Liver (tissue), 9 donors: ENCODE measurements around the gene SEMA5A. TPM values are rescaled to one million over a fixed set of nuclear protein-coding genes. Genes with fewer than 3 reads are reported as not detected.

Experiments used
- DNase-seq: peaks from one replicate; pipeline ENCODE4 v3.0.0-alpha.2; 2017; ENCODE audit warnings: low spot score
- H3K27ac ChIP-seq, 2 donors: one replicate each; pipeline ENCODE4 v1.7.0; 2013; ENCODE audit warnings: inconsistent platforms in 2 of 2, low read length in 2 of 2, control low read depth in 1 of 2, low read depth in 1 of 2, mild to moderate bottlenecking in 1 of 2
- H3K27me3 ChIP-seq, 4 donors: one replicate each; pipeline versions ENCODE4 v1.6.1 to v1.7.0; 2013; ENCODE audit warnings: low read length in 3 of 4, inconsistent platforms in 1 of 4, mild to moderate bottlenecking in 1 of 4, moderate library complexity in 1 of 4; ENCODE audit not compliant: control insufficient read depth in 4 of 4, insufficient read depth in 4 of 4
- H3K36me3 ChIP-seq, 4 donors: one replicate each; pipeline versions ENCODE4 v1.6.1 to v1.7.0; 2013; ENCODE audit warnings: low read length in 3 of 4, mild to moderate bottlenecking in 3 of 4, low read depth in 1 of 4, moderate library complexity in 1 of 4; ENCODE audit not compliant: control insufficient read depth in 4 of 4, insufficient read depth in 3 of 4
- H3K4me1 ChIP-seq, 4 donors: one replicate each; pipeline versions ENCODE4 v1.6.1 to v1.7.0; 2013; ENCODE audit warnings: low read length in 3 of 4, mild to moderate bottlenecking in 3 of 4, moderate library complexity in 1 of 4; ENCODE audit not compliant: control insufficient read depth in 4 of 4, insufficient read depth in 4 of 4
- H3K4me3 ChIP-seq, 3 donors: one replicate each; pipeline versions ENCODE4 v1.6.1 to v1.7.0; 2013; ENCODE audit warnings: low read length in 3 of 3, control low read depth in 1 of 3, low read depth in 1 of 3, mild to moderate bottlenecking in 1 of 3
- H3K9ac ChIP-seq, 2 donors: one replicate each; pipeline ENCODE4 v1.7.0; 2013; ENCODE audit warnings: low read length in 2 of 2, mild to moderate bottlenecking in 2 of 2, moderate library complexity in 2 of 2, control low read depth in 1 of 2, low read depth in 1 of 2
- H3K9me3 ChIP-seq, 4 donors: one replicate each; pipeline versions ENCODE4 v1.6.1 to v1.7.0; 2013; ENCODE audit warnings: low read length in 3 of 4; ENCODE audit not compliant: control insufficient read depth in 4 of 4
- EGR1 ChIP-seq, 2 donors: IDR thresholded peaks; 2 replicates each; pipeline ENCODE4 v1.6.1; 2016 to 2018; ENCODE audit warnings: antibody characterized with exemption in 2 of 2, low read depth in 2 of 2
- FOXA1 ChIP-seq: IDR thresholded peaks from 2 replicates; pipeline ENCODE4 v1.6.1; 2016; ENCODE audit warnings: antibody characterized with exemption
- FOXA2 ChIP-seq: IDR thresholded peaks from 2 replicates; pipeline ENCODE4 v1.6.1; 2016; ENCODE audit warnings: antibody characterized with exemption
- GABPA ChIP-seq, 2 donors: IDR thresholded peaks in 1 of 2; conservative IDR thresholded peaks in 1 of 2; 2 replicates each; pipeline ENCODE4 v1.6.1; 2016; ENCODE audit warnings: antibody characterized with exemption in 2 of 2, mild to moderate bottlenecking in 1 of 2, moderate library complexity in 1 of 2
- HNF4A ChIP-seq, 2 donors: conservative IDR thresholded peaks; 2 replicates each; pipeline ENCODE4 v1.6.1; 2016; ENCODE audit warnings: antibody characterized with exemption in 2 of 2, mild to moderate bottlenecking in 2 of 2
- HNF4G ChIP-seq: IDR thresholded peaks from 2 replicates; pipeline ENCODE4 v1.6.1; 2016; ENCODE audit warnings: antibody characterized with exemption
- JUND ChIP-seq, 2 donors: IDR thresholded peaks; 2 replicates each; pipeline ENCODE4 v1.6.1; 2016; ENCODE audit warnings: antibody characterized with exemption in 2 of 2
- NR2F2 ChIP-seq: IDR thresholded peaks from 2 replicates; pipeline ENCODE4 v1.6.1; 2016; ENCODE audit warnings: antibody characterized with exemption
- RAD21 ChIP-seq, 2 donors: IDR thresholded peaks; 2 replicates each; pipeline ENCODE4 v1.6.1; 2016; ENCODE audit warnings: antibody characterized with exemption in 2 of 2, mild to moderate bottlenecking in 2 of 2
- RXRA ChIP-seq, 2 donors: IDR thresholded peaks; 2 replicates each; pipeline ENCODE4 v1.6.1; 2017 to 2018; ENCODE audit warnings: antibody characterized with exemption in 2 of 2, mild to moderate bottlenecking in 1 of 2
- SP1 ChIP-seq: IDR thresholded peaks from 2 replicates; pipeline ENCODE4 v1.6.1; 2018; ENCODE audit warnings: antibody characterized with exemption, mild to moderate bottlenecking
- TAF1 ChIP-seq: conservative IDR thresholded peaks from 2 replicates; pipeline ENCODE4 v1.6.1; 2016; ENCODE audit warnings: antibody characterized with exemption, mild to moderate bottlenecking
- YY1 ChIP-seq: IDR thresholded peaks from 2 replicates; pipeline ENCODE4 v1.6.1; 2016; ENCODE audit warnings: antibody characterized with exemption, mild to moderate bottlenecking
- polyA plus RNA-seq, 2 donors: library from polyadenylated mRNA; stranded (reverse) in 1 of 2; unstranded in 1 of 2; fragments of 200-250 nt in 1 of 2; fragments of >200 nt in 1 of 2; fragmentation: Nextera tagmentation in 1 of 2; extraction: Ambion mirVana in 1 of 2; gene quantifications; one replicate each; pipeline versions ENCODE4 v1.2.1 to v1.2.3, GENCODE V29; 2013 to 2015
- total RNA-seq, 2 donors: library from RNA; depleted of rRNA; stranded (reverse); fragments of >200 nt; gene quantifications; one replicate each; pipeline ENCODE4 v1.2.3, GENCODE V29; 2014
- TF ChIP-seq, protein P1 (sequence below): IDR thresholded peaks from 2 replicates; pipeline ENCODE4 v1.6.1; 2016; ENCODE audit warnings: antibody characterized with exemption, mild to moderate bottlenecking
- TF ChIP-seq, protein P2 (sequence below): IDR thresholded peaks from 2 replicates; pipeline ENCODE4 v1.6.1; 2016; ENCODE audit warnings: antibody characterized with exemption
- TF ChIP-seq, protein P3 (sequence below): IDR thresholded peaks from 2 replicates; pipeline ENCODE4 v1.6.1; 2016; ENCODE audit warnings: antibody characterized with exemption
- TF ChIP-seq, protein P4 (sequence below): IDR thresholded peaks from 2 replicates; pipeline ENCODE4 v1.6.1; 2016; ENCODE audit warnings: antibody characterized with exemption
- TF ChIP-seq, protein P5 (sequence below): fragments of 150-350 bp; IDR thresholded peaks from 2 replicates; pipeline ENCODE4 v1.5.1; 2017; ENCODE audit warnings: improper control_type of control experiment, low read depth, low read length; ENCODE audit not compliant: missing input control
- donor health status: healthy.
- donor health status: healthy.
- donor health status: healthy.
- donor health status: healthy.
- donor health status: healthy.

The SEMA5A gene
- total and polyA plus RNA-seq, 4 donors, result 1.1 to 5.8 (median 3.2) TPM

DNA sequence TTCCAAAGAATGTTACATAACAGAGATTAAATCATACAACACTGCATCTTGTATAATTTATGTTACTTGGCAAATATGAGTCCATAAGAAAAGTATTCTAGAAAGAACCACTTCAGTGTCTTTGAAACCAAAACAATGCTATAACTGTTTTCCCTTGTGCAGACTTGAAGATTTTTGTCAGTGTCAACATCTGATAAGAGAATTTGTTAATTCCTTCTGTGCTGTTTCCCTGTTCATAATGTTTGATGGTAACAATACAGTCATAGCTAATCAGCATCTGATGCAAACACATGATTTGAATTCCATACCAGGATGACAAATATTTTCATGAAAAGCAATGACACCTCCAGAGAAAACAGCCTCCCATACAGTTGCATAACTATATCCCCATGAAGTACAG lies 306.8 kb downstream of the SEMA5A start:
- DNase-seq, result no peak
- Histone ChIP-seq H3K27me3 (no peaks in the 10 kb centered on the region), H3K4me3 (no peak overlapping the region), H3K9me3 (no peaks in the 10 kb centered on the region), H3K27ac (no peak overlapping the region), H3K4me1 (no peaks in the 10 kb centered on the region), H3K9ac (no peak overlapping the region), H3K36me3 (no peaks in the 10 kb centered on the region)
- no peak for TF ChIP-seq FOXA2
- TF ChIP-seq, protein P1, sequence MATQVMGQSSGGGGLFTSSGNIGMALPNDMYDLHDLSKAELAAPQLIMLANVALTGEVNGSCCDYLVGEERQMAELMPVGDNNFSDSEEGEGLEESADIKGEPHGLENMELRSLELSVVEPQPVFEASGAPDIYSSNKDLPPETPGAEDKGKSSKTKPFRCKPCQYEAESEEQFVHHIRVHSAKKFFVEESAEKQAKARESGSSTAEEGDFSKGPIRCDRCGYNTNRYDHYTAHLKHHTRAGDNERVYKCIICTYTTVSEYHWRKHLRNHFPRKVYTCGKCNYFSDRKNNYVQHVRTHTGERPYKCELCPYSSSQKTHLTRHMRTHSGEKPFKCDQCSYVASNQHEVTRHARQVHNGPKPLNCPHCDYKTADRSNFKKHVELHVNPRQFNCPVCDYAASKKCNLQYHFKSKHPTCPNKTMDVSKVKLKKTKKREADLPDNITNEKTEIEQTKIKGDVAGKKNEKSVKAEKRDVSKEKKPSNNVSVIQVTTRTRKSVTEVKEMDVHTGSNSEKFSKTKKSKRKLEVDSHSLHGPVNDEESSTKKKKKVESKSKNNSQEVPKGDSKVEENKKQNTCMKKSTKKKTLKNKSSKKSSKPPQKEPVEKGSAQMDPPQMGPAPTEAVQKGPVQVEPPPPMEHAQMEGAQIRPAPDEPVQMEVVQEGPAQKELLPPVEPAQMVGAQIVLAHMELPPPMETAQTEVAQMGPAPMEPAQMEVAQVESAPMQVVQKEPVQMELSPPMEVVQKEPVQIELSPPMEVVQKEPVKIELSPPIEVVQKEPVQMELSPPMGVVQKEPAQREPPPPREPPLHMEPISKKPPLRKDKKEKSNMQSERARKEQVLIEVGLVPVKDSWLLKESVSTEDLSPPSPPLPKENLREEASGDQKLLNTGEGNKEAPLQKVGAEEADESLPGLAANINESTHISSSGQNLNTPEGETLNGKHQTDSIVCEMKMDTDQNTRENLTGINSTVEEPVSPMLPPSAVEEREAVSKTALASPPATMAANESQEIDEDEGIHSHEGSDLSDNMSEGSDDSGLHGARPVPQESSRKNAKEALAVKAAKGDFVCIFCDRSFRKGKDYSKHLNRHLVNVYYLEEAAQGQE, result no peak
- no peak for TF ChIP-seq NR2F2
- no peak for TF ChIP-seq RXRA (IDR thresholded peaks at IDR 0.05)
- TF ChIP-seq TAF1, result no peak
- no peak for TF ChIP-seq EGR1 (IDR thresholded peaks at IDR 0.05; ENCODE audit: low read depth in 2 of 2)
- TF ChIP-seq GABPA (IDR thresholded peaks at IDR 0.05 in 1 of 2, conservative IDR thresholded peaks at IDR 0.05 in 1 of 2), result no peak
- TF ChIP-seq FOXA1, result no peak
- TF ChIP-seq HNF4A (conservative IDR thresholded peaks at IDR 0.05), result no peak
- no peak for TF ChIP-seq JUND (IDR thresholded peaks at IDR 0.05)
- TF ChIP-seq RAD21 (IDR thresholded peaks at IDR 0.05), result no peak
- TF ChIP-seq SP1, result no peak
- TF ChIP-seq, protein P2, sequence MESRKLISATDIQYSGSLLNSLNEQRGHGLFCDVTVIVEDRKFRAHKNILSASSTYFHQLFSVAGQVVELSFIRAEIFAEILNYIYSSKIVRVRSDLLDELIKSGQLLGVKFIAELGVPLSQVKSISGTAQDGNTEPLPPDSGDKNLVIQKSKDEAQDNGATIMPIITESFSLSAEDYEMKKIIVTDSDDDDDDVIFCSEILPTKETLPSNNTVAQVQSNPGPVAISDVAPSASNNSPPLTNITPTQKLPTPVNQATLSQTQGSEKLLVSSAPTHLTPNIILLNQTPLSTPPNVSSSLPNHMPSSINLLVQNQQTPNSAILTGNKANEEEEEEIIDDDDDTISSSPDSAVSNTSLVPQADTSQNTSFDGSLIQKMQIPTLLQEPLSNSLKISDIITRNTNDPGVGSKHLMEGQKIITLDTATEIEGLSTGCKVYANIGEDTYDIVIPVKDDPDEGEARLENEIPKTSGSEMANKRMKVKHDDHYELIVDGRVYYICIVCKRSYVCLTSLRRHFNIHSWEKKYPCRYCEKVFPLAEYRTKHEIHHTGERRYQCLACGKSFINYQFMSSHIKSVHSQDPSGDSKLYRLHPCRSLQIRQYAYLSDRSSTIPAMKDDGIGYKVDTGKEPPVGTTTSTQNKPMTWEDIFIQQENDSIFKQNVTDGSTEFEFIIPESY, result no peak
- TF ChIP-seq, protein P3, sequence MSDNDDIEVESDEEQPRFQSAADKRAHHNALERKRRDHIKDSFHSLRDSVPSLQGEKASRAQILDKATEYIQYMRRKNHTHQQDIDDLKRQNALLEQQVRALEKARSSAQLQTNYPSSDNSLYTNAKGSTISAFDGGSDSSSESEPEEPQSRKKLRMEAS, result no peak
- TF ChIP-seq, protein P4, sequence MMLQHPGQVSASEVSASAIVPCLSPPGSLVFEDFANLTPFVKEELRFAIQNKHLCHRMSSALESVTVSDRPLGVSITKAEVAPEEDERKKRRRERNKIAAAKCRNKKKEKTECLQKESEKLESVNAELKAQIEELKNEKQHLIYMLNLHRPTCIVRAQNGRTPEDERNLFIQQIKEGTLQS, result no peak
- TF ChIP-seq YY1, result no peak
- TF ChIP-seq, protein P5, sequence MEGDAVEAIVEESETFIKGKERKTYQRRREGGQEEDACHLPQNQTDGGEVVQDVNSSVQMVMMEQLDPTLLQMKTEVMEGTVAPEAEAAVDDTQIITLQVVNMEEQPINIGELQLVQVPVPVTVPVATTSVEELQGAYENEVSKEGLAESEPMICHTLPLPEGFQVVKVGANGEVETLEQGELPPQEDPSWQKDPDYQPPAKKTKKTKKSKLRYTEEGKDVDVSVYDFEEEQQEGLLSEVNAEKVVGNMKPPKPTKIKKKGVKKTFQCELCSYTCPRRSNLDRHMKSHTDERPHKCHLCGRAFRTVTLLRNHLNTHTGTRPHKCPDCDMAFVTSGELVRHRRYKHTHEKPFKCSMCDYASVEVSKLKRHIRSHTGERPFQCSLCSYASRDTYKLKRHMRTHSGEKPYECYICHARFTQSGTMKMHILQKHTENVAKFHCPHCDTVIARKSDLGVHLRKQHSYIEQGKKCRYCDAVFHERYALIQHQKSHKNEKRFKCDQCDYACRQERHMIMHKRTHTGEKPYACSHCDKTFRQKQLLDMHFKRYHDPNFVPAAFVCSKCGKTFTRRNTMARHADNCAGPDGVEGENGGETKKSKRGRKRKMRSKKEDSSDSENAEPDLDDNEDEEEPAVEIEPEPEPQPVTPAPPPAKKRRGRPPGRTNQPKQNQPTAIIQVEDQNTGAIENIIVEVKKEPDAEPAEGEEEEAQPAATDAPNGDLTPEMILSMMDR, result no peak
- no peak for TF ChIP-seq HNF4G

DNA sequence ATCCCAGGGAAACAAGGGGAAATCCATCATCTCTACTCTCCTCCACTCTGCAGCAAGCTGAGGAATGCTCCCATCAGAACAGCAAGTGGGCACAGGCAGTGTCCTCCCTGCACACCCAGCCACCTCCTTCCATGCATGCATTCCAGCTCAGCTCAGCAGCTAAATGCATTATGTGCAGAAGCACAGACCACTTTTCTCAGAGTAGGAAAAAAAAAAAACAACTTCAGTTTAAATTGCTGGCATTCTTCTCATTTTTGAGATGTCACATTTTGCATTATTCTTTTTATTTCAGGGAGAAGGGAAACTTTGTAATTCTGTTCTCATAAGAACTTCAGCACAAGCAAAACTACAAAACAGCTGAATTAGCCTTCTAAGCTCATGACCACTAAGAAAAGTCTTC lies 312.2 kb downstream of the SEMA5A start:
- no peaks in the 10 kb centered on the region for H3K36me3 ChIP-seq
- no peak overlapping the region for H3K27ac ChIP-seq
- H3K27me3 ChIP-seq, result no peaks in the 10 kb centered on the region
- H3K9ac ChIP-seq, result no peak overlapping the region
- H3K9me3 ChIP-seq, result no peaks in the 10 kb centered on the region
- TF ChIP-seq FOXA2 (no peak), NR2F2 (no peak), GABPA (IDR thresholded peaks at IDR 0.05 in 1 of 2, conservative IDR thresholded peaks at IDR 0.05 in 1 of 2) (no peak), HNF4A (conservative IDR thresholded peaks at IDR 0.05) (no peak), JUND (IDR thresholded peaks at IDR 0.05) (no peak), RXRA (IDR thresholded peaks at IDR 0.05) (no peak), SP1 (no peak), RAD21 (IDR thresholded peaks at IDR 0.05) (no peak), EGR1 (IDR thresholded peaks at IDR 0.05; ENCODE audit: low read depth in 2 of 2) (no peak)
- TF ChIP-seq, protein P5, result no peak
- TF ChIP-seq, protein P2, result no peak
- no peaks in the 10 kb centered on the region for H3K4me1 ChIP-seq
- DNase-seq, result no peak
- no peak overlapping the region for H3K4me3 ChIP-seq
